NCI-H2196 treated with DMSO at 0.1 percent for 48 hours (cell line): Measurements from ENCODE around the gene FGGY.
"Not testable (repeated sequence)": the region's sequence is repeated elsewhere in the genome, so short reads cannot be mapped to it uniquely, and the experiment has no call there.

Experiments
- DNase-seq: peaks from one replicate; lab custom pipeline; 2025; ENCODE audit not compliant: unreplicated experiment; lab: John Stamatoyannopoulos, UW

The FGGY gene

GRCh38 chr1:59477286-59477685 lies 180.4 kb downstream of the FGGY start:
- DNase-seq, result no peak

GRCh38 chr1:59477867-59478266 lies 181.0 kb downstream of the FGGY start:
- no peak for DNase-seq

GRCh38 chr1:59478822-59479221 lies 181.9 kb downstream of the FGGY start:
- DNase-seq, result no peak

GRCh38 chr1:59480188-59480888 lies 183.4 kb downstream of the FGGY start:
- DNase-seq, result no peak

GRCh38 chr1:59481881-59482505 lies 185.1 kb downstream of the FGGY start:
- DNase-seq, result no peak

GRCh38 chr1:59482986-59483385 lies 186.1 kb downstream of the FGGY start:
- DNase-seq, result no peak

- DNase-seq, result no peak
Measured at GRCh38 chr1:59484096-59484495, 187.2 kb downstream of the FGGY start.

GRCh38 chr1:59485171-59485570 lies 188.3 kb downstream of the FGGY start:
- no peak for DNase-seq

- DNase-seq, result no peak
Measured at GRCh38 chr1:59485949-59486348, 189.1 kb downstream of the FGGY start.

- DNase-seq, result no peak
Measured at GRCh38 chr1:59486615-59487014, 189.7 kb downstream of the FGGY start.

- DNase-seq, result no peak
Measured at GRCh38 chr1:59487335-59488031, 190.6 kb downstream of the FGGY start.

GRCh38 chr1:59492500-59492899 lies 195.6 kb downstream of the FGGY start:
- DNase-seq, result no peak

- no peak for DNase-seq
Measured at GRCh38 chr1:59494145-59494833, 197.4 kb downstream of the FGGY start.

- DNase-seq, result not testable (repeated sequence)
Measured at GRCh38 chr1:59496156-59496555, 199.3 kb downstream of the FGGY start.

GRCh38 chr1:59497616-59498015 lies 200.7 kb downstream of the FGGY start:
- DNase-seq, result no peak

GRCh38 chr1:59498640-59499039 lies 201.7 kb downstream of the FGGY start:
- no peak for DNase-seq

GRCh38 chr1:59499273-59499942 lies 202.5 kb downstream of the FGGY start:
- no peak for DNase-seq

GRCh38 chr1:59499943-59500569 lies 203.2 kb downstream of the FGGY start:
- no peak for DNase-seq

GRCh38 chr1:59500950-59501742 lies 204.3 kb downstream of the FGGY start:
- DNase-seq, result no peak
